ENCODE data around the gene ERI3.

DNA sequence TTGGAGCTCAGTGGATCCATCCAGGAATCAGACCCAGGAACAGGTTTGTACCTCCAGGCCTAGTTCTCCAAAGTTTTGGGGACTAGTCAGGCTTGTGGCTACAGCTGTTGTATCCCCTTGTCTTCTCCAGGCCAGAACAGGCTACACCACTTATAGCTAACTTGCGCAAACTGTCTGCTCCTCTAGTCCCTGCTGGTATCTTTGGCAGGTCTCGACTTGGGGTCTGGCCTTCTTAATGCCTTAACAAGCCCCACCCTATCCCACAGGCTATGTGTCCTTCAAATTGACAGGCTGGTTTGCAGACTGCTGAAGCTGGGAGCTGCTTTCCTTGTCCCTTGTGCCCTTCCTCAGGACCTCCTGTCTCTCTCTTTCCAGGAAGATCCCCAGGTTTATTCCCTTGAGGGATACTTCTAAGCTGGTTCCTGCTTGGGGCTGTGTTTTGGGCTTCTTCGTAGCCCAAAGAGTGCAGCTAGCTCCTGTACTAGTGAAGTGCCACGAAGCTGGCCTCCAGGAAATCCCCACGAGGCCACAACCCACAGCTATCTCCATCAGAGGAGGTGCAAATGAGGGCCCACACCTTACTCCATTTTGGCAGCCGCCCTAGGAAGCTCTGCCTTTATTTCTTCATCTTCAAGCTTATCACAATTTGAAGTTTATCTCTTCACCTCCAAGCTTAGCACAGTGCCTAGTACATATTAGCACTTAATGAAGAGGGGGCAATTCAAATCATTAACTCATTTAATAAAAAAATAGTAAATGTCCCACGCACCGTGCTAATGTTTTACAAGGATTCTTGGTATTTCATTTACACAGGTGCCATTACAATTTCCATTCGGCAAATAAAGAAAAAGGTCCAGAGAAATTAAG is 142.5 kb downstream of the ERI3 start:
- TF ChIP-seq POLR2AphosphoS5 (IDR thresholded peaks at IDR 0.05), result no peak
- TF ChIP-seq, protein P1, sequence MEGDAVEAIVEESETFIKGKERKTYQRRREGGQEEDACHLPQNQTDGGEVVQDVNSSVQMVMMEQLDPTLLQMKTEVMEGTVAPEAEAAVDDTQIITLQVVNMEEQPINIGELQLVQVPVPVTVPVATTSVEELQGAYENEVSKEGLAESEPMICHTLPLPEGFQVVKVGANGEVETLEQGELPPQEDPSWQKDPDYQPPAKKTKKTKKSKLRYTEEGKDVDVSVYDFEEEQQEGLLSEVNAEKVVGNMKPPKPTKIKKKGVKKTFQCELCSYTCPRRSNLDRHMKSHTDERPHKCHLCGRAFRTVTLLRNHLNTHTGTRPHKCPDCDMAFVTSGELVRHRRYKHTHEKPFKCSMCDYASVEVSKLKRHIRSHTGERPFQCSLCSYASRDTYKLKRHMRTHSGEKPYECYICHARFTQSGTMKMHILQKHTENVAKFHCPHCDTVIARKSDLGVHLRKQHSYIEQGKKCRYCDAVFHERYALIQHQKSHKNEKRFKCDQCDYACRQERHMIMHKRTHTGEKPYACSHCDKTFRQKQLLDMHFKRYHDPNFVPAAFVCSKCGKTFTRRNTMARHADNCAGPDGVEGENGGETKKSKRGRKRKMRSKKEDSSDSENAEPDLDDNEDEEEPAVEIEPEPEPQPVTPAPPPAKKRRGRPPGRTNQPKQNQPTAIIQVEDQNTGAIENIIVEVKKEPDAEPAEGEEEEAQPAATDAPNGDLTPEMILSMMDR (IDR thresholded peaks at IDR 0.05; ENCODE audit: poor library complexity, severe bottlenecking), result no peak
